HCT116 (cell line): ENCODE measurements around the gene HEXD.

ENCODE experiments used
- CTCF ChIP-seq, 3 experiments: fragments of 200-600 bp in 1 of 3; sonication (generic) in 1 of 3; IDR thresholded peaks in 2 of 3; conservative IDR thresholded peaks in 1 of 3; 2 replicates each; pipeline ENCODE4 v1.5.1; 2012 to 2017; ENCODE audit warnings: low read depth in 2 of 3, low read length in 2 of 3, antibody characterized with exemption in 1 of 3, borderline replicate concordance in 1 of 3, control low read depth in 1 of 3, mild to moderate bottlenecking in 1 of 3, mixed read lengths in 1 of 3, mixed run types in 1 of 3, moderate library complexity in 1 of 3; ENCODE audit not compliant: insufficient read depth in 1 of 3
- EGR1 ChIP-seq: IDR thresholded peaks from 2 replicates; pipeline ENCODE4 v1.6.1; 2012; ENCODE audit warnings: low read depth
- ELF1 ChIP-seq: IDR thresholded peaks from 2 replicates; pipeline ENCODE4 v1.6.1; 2012; ENCODE audit warnings: low read depth, borderline replicate concordance
- EZH2 ChIP-seq: fragments of 200-600 bp; sonication (generic); IDR thresholded peaks from 2 replicates; pipeline ENCODE4 v1.6.1; 2017; ENCODE audit warnings: antibody characterized with exemption, mixed run types
- EZH2phosphoT487 ChIP-seq: fragments of 200-600 bp; IDR thresholded peaks from 2 replicates; pipeline ENCODE4 v1.6.1; 2018; ENCODE audit warnings: antibody characterized with exemption, borderline replicate concordance
- POLR2A ChIP-seq: IDR thresholded peaks from 2 replicates; pipeline ENCODE4 v1.7.0; 2011; ENCODE audit warnings: borderline replicate concordance; ENCODE audit not compliant: insufficient read depth, insufficient read length; ENCODE audit errors: extremely low read depth
- POLR2AphosphoS5 ChIP-seq: IDR thresholded peaks from 2 replicates; pipeline ENCODE4 v1.6.1; 2011; ENCODE audit warnings: mild to moderate bottlenecking, low read depth, low read length, moderate library complexity
- RAD21 ChIP-seq: IDR thresholded peaks from 2 replicates; pipeline ENCODE4 v1.6.1; 2012; ENCODE audit warnings: low read depth, mild to moderate bottlenecking
- REST ChIP-seq: IDR thresholded peaks from 2 replicates; pipeline ENCODE4 v1.6.1; 2012; ENCODE audit warnings: low read depth
- SP1 ChIP-seq: IDR thresholded peaks from 2 replicates; pipeline ENCODE4 v1.6.1; 2012; ENCODE audit warnings: low read depth
- TCF7L2 ChIP-seq: IDR thresholded peaks from 2 replicates; pipeline ENCODE4 v1.7.0; 2011; ENCODE audit warnings: borderline replicate concordance, inconsistent platforms; ENCODE audit not compliant: insufficient read depth, insufficient read length; ENCODE audit errors: extremely low read depth
- YY1 ChIP-seq: IDR thresholded peaks from 2 replicates; pipeline ENCODE4 v1.6.1; 2011; ENCODE audit warnings: low read length, low read depth, moderate library complexity, mild to moderate bottlenecking; ENCODE audit not compliant: insufficient replicate concordance; ENCODE audit errors: extremely low read depth
- ZNF274 ChIP-seq: fragments of 200-500 bp; sonication (Bioruptor generic); IDR thresholded peaks from 2 replicates; pipeline ENCODE4 v1.6.1; 2014; ENCODE audit warnings: mild to moderate bottlenecking, low read depth, low read length, inconsistent platforms

DNA sequence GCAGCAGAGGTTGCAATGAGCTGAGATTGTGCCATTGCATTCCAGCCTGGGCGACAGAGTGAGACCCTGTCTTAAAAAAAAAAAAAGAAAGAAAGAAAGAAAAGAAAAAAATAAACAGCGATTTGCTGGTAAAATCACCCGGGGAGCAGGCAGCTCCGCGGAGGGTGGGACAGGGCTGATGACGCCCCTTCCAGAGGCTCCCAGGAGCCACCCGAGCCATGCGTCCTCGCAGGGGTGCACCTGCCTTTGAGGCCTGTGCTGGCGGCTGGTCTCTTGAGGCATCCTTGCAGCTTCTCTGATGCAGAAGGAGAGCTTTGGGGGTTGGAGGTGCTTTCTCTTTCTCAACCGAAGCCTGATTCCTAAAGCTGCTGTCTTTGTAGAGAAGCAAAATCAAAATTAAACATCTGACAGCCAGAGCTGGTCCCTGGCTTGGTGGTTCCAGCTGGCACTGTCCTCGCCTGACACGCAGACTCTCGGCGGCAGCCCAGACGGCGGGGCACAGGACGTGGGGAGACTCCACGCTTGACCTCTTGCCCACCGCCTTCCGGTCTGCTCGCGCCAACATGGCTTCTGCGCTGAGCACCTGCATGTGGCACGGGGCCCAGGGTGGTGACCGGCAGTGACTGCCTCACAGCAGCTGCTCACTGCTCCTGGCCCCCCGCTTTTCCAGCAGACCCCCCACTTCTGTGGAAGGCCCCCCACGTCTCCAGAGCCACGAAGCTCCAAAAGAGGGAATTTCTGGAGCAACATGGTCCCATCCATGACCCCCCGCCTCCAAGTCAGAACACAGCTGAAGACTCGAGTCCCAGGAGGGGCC lies 40.0 kb upstream of the HEXD start:
- TF ChIP-seq RAD21: no peak
- no peak for TF ChIP-seq POLR2AphosphoS5
- TF ChIP-seq CTCF (IDR thresholded peaks at IDR 0.05 in 2 of 3, conservative IDR thresholded peaks at IDR 0.05 in 1 of 3; ENCODE audit: borderline replicate concordance in 1 of 3, insufficient read depth in 1 of 3, low read depth in 2 of 3, low read length in 2 of 3): no peak
- no peak for TF ChIP-seq POLR2A
- no peak for TF ChIP-seq EZH2
- TF ChIP-seq ZNF274: no peak
- no peak for TF ChIP-seq EZH2phosphoT487
- TF ChIP-seq YY1: no peak
- TF ChIP-seq EGR1: no peak
- TF ChIP-seq REST: no peak
- no peak for TF ChIP-seq SP1
- TF ChIP-seq ELF1: no peak
- no peak for TF ChIP-seq TCF7L2
